Calu3 (cell line): ENCODE measurements around the gene P2RY6. TPM values are rescaled to one million over a fixed set of nuclear protein-coding genes. Genes with fewer than 3 reads are reported as not detected.

Experiments used
- BruUV-seq: library from RNA; stranded (reverse); fragments of 400-500 nt; replicated peaks from 2 replicates; lab custom pipeline; 2021; lab: Mats Ljungman, UMichigan
- CTCF ChIA-PET: fragments of 300-600 bp; sonication (Branson Sonifier 250); formaldehyde crosslinking; loops from one replicate; lab custom pipeline; 2022; ENCODE audit warnings: antibody characterized with exemption; lab: Charles Lee
- DNase-seq: peaks from one replicate; pipeline ENCODE4 v3.0.0; 2022
- H3K27ac Mint-ChIP-seq: one replicate; pipeline ENCODE4 v1.8.0; 2022; ENCODE audit warnings: mixed read lengths; ENCODE audit not compliant: unreplicated experiment
- H3K27me3 Mint-ChIP-seq: one replicate; pipeline ENCODE4 v1.8.0; 2022; ENCODE audit warnings: mixed read lengths; ENCODE audit not compliant: unreplicated experiment
- H3K36me3 Mint-ChIP-seq: one replicate; pipeline ENCODE4 v1.8.0; 2022; ENCODE audit warnings: mild to moderate bottlenecking, moderate library complexity, mixed read lengths; ENCODE audit not compliant: insufficient read depth, unreplicated experiment
- H3K4me1 Mint-ChIP-seq: one replicate; pipeline ENCODE4 v1.8.0; 2022; ENCODE audit warnings: mild to moderate bottlenecking, low read depth, mixed read lengths; ENCODE audit not compliant: unreplicated experiment
- H3K4me3 Mint-ChIP-seq: one replicate; pipeline ENCODE4 v1.8.0; 2022; ENCODE audit warnings: mild to moderate bottlenecking, low read depth, moderate library complexity, mixed read lengths; ENCODE audit not compliant: unreplicated experiment
- H3K9me3 Mint-ChIP-seq: one replicate; pipeline ENCODE4 v1.8.0; 2022; ENCODE audit warnings: low read depth, mixed read lengths; ENCODE audit not compliant: unreplicated experiment
- CTCF ChIP-seq: fragments of 200-600 bp; IDR thresholded peaks from one replicate; pipeline ENCODE4 v1.8.0; 2022; ENCODE audit warnings: antibody characterized with exemption; ENCODE audit not compliant: unreplicated experiment
- intact Hi-C: fragments of 100-400 bp; cut with micrococcal nuclease; formaldehyde crosslinking; loops from one replicate; pipeline ENCODE4 v1.10.0; 2022; ENCODE audit not compliant: unreplicated experiment
- total RNA-seq: library from RNA; stranded (reverse); gene quantifications from 2 replicates; pipeline ENCODE4 v1.2.3, GENCODE V29; 2022

The P2RY6 gene
- total RNA-seq, 1 experiment from 2014 or later: not detected

- no peak overlapping the region for H3K27ac Mint-ChIP-seq
- DNase-seq: no peak
Measured at GRCh38 chr11:73236205-73236765, 35.9 kb upstream of the P2RY6 start.

GRCh38 chr11:73236854-73237253, 35.3 kb upstream of the P2RY6 start:
- CTCF ChIA-PET: interaction anchor here (0.5 to 2.2 kb wide), 7 partner anchors 9 to 382 kb away, joined by 3 to 18 read pairs (median 3); no protein-coding TSS in a partner anchor
- intact Hi-C loops: no loop called here
- peak; percentile 38 for TF ChIP-seq CTCF
- H3K9me3 Mint-ChIP-seq: no peaks in the 10 kb centered on the region
- peak; percentile 56 for DNase-seq
- BruUV-seq: no TSS peak
- H3K4me1 Mint-ChIP-seq: peaks cover 19% of the 10 kb centered on the region
- H3K4me3 Mint-ChIP-seq: no peak overlapping the region
- no peaks in the 10 kb centered on the region for H3K36me3 Mint-ChIP-seq
- no peaks in the 10 kb centered on the region for H3K27me3 Mint-ChIP-seq
- H3K27ac Mint-ChIP-seq: no peak overlapping the region

More at GRCh38 chr11:73236205-73236765, 35.9 kb upstream of the P2RY6 start:
- Mint-ChIP-seq H3K27me3 (no peaks in the 10 kb centered on the region), H3K4me3 (no peak overlapping the region), H3K36me3 (no peaks in the 10 kb centered on the region), H3K9me3 (no peaks in the 10 kb centered on the region), H3K4me1 (peaks cover 19% of the 10 kb centered on the region)
- CTCF ChIA-PET: interaction anchor here (0.6 to 2.2 kb wide), 6 partner anchors 9 to 71 kb away, joined by 3 to 18 read pairs (median 5); no protein-coding TSS in a partner anchor
- TF ChIP-seq CTCF: no peak
- intact Hi-C loops: no loop called here
- BruUV-seq: no TSS peak

- intact Hi-C loops: no loop called here
- Mint-ChIP-seq H3K4me3 (no peak overlapping the region), H3K27ac (no peak overlapping the region), H3K9me3 (no peaks in the 10 kb centered on the region), H3K4me1 (peaks cover 19% of the 10 kb centered on the region), H3K36me3 (no peaks in the 10 kb centered on the region), H3K27me3 (no peaks in the 10 kb centered on the region)
- no TSS peak for BruUV-seq
- CTCF ChIA-PET: interaction anchor here (0.5 to 2.2 kb wide), 6 partner anchors 10 to 381 kb away, joined by 3 to 18 read pairs (median 5); no protein-coding TSS in a partner anchor
- no peak for DNase-seq
- no peak for TF ChIP-seq CTCF
Measured at GRCh38 chr11:73237471-73238290, 34.5 kb upstream of the P2RY6 start.

- H3K36me3 Mint-ChIP-seq: no peaks in the 10 kb centered on the region
- intact Hi-C loops: no loop called here
- CTCF ChIA-PET: interaction anchor here (1.9 kb wide), 1 partner anchor 50 kb away, joined by 5 read pairs; no protein-coding TSS in a partner anchor
Measured at GRCh38 chr11:73239111-73239521, 33.0 kb upstream of the P2RY6 start.

More at GRCh38 chr11:73239111-73239521, 33.0 kb upstream of the P2RY6 start:
- H3K27ac Mint-ChIP-seq: no peak overlapping the region
- no peak overlapping the region for H3K4me3 Mint-ChIP-seq
- H3K9me3 Mint-ChIP-seq: no peaks in the 10 kb centered on the region
- H3K4me1 Mint-ChIP-seq: peaks cover 19% of the 10 kb centered on the region
- no peak for TF ChIP-seq CTCF
- H3K27me3 Mint-ChIP-seq: peaks cover 7% of the 10 kb centered on the region
- no peak for DNase-seq
- BruUV-seq: no TSS peak
